IPS-15b (cell line): Measurements from ENCODE around the gene CLDN22.
"Not testable (repeated sequence)": the region's sequence is repeated elsewhere in the genome, so short reads cannot be mapped to it uniquely, and the experiment has no call there.

Source experiments
- H3K27me3 ChIP-seq: one replicate; pipeline ENCODE4 v1.6.1; 2013; ENCODE audit warnings: low read length; ENCODE audit not compliant: control insufficient read depth, insufficient read depth
- H3K36me3 ChIP-seq: one replicate; pipeline ENCODE4 v1.6.1; 2013; ENCODE audit warnings: low read length; ENCODE audit not compliant: control insufficient read depth, insufficient read depth
- H3K4me1 ChIP-seq: one replicate; pipeline ENCODE4 v1.6.1; 2013; ENCODE audit warnings: mild to moderate bottlenecking, low read length; ENCODE audit not compliant: control insufficient read depth, insufficient read depth
- H3K4me3 ChIP-seq: one replicate; pipeline ENCODE4 v1.5.1; 2013; ENCODE audit warnings: low read depth, low read length
- H3K9ac ChIP-seq: one replicate; pipeline ENCODE4 v1.6.1; 2013; ENCODE audit warnings: low read depth, mild to moderate bottlenecking, low read length
- H3K9me3 ChIP-seq: one replicate; pipeline ENCODE4 v1.6.1; 2013; ENCODE audit warnings: mild to moderate bottlenecking, low read length; ENCODE audit not compliant: control insufficient read depth, insufficient read depth

CLDN22 gene

DNA sequence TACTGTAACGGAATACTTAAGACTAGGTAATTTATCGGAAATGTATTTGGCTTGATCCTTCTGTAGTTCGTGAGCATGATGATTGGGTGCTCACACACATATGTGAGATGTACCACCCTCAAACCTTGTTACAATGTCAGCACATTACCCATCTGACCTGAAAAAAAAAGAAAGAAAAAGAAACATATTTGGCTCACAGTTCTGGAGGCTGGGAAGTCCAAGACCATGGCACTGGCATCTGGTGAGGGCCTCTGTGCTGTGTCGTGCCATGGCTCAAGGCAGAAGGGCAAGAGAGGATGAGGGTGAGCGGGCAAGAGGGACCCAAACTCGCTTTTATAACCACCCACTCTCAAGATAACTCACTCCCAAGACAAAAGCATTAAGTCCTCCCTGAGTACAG, 9.2 kb upstream of the CLDN22 start:
- H3K9me3 ChIP-seq: no peaks in the 10 kb centered on the region
- no peaks in the 10 kb centered on the region for H3K27me3 ChIP-seq
- no peak overlapping the region for H3K9ac ChIP-seq
- no peaks in the 10 kb centered on the region for H3K4me1 ChIP-seq
- H3K36me3 ChIP-seq: no peaks in the 10 kb centered on the region
- no peak overlapping the region for H3K4me3 ChIP-seq

DNA sequence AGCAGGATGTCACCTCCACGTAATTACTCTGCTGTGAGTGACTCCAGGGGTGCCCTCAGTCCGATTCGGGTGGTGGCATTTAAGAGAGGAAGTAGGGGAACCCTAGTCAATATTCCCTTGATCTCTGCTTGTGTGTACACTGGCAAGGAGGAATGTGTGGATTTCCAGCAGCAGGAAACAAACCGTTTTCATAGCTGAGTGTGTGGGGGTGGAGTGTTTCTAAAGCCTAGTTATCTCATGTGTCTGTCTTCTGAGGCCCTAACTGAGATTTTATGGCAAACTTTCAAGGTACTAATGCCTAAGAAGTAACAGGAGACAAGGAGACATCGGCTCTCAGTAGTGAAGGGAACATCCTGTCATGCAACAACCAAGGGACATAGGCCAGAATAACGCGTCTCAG, 8.8 kb upstream of the CLDN22 start:
- no peaks in the 10 kb centered on the region for H3K9me3 ChIP-seq
- no peak overlapping the region for H3K9ac ChIP-seq
- H3K4me1 ChIP-seq: no peaks in the 10 kb centered on the region
- H3K4me3 ChIP-seq: no peak overlapping the region
- H3K27me3 ChIP-seq: no peaks in the 10 kb centered on the region
- H3K36me3 ChIP-seq: no peaks in the 10 kb centered on the region

DNA sequence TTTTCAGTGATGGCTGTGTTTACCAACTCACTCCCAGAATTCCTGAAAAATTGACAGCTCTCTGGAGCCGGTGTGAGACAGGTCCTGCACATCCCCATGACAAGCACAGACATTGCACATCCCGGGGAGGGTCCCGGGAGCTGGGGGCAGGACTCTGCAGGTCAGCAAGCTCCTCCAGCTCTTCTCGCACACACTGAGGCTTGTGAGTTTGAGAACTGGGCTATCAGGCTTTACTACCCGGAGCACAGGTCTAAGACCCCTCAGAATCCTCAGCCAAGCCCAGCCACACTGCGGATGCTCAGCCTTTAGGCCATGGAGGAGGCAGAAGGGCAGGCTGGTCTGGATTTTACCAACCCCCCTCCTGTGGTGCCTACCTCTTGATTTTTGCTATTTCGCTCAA, 7.8 kb upstream of the CLDN22 start:
- H3K36me3 ChIP-seq: no peaks in the 10 kb centered on the region
- no peaks in the 10 kb centered on the region for H3K9me3 ChIP-seq
- no peak overlapping the region for H3K9ac ChIP-seq
- H3K4me1 ChIP-seq: no peaks in the 10 kb centered on the region
- no peaks in the 10 kb centered on the region for H3K27me3 ChIP-seq
- no peak overlapping the region for H3K4me3 ChIP-seq

DNA sequence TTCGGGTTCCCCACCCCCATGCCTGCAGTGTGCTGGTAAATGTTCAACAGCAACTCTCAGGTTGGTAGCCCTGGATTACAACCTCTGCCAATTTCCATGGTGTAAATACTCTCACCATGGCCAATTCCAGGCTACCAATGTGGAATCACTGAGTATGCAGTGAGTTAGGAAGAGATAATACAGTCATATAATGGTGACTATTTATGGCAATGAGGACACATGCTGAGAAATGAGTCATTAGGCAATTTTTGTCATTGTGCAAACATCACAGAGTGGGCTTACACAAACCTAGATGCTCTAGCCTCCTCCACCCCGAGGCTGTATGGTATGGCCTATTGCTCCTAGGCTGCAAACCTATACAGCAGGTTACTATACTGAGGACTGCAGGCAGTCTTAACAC, 6.8 kb upstream of the CLDN22 start:
- no peaks in the 10 kb centered on the region for H3K4me1 ChIP-seq
- H3K36me3 ChIP-seq: no peaks in the 10 kb centered on the region
- no peak overlapping the region for H3K4me3 ChIP-seq
- H3K27me3 ChIP-seq: no peaks in the 10 kb centered on the region
- no peak overlapping the region for H3K9ac ChIP-seq
- no peaks in the 10 kb centered on the region for H3K9me3 ChIP-seq

DNA sequence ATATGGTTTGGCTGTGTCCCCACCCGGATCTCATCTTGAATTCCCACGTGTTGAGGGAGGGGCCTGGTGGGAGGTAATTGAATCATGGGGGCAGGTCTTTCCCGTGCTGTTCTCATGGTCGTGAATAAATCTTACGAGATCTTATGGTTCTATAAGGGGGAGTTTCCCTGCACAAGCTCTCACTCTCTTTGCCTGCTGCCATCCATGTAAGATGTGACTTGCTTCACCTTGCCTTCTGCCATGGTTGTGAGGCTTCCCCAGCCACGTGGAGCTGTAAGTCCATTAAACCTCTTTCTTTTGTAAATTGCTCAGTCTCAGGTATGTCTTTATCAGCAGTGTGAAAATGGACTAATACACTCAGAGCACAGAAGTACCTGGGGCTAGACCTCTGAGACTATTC, 6.3 kb upstream of the CLDN22 start:
- not testable (repeated sequence) for H3K9ac ChIP-seq, H3K36me3 ChIP-seq, H3K9me3 ChIP-seq, H3K27me3 ChIP-seq, H3K4me1 ChIP-seq, H3K4me3 ChIP-seq

DNA sequence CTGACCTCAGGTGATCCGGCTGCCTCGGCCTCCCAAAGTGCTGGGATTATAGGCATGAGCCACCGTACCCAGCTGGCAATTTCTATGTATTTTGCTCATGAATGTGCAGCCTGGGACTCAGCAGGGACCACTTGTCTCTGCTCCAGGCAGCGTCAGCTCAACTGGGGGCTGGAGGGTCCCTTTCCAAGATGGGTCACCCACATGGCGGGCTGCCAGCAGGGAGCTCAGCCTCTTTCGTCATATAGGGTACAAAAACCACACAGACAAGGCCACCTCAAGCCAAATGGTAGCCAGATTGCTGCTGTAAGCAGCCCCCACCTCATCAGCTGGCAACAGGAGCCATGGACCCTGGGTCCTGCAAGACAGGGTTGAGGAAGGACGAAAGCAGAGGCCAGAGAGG, 4.5 kb upstream of the CLDN22 start:
- Histone ChIP-seq H3K36me3 (no peaks in the 10 kb centered on the region), H3K4me1 (no peaks in the 10 kb centered on the region), H3K4me3 (no peak overlapping the region), H3K9ac (no peak overlapping the region), H3K9me3 (no peaks in the 10 kb centered on the region), H3K27me3 (no peaks in the 10 kb centered on the region)

DNA sequence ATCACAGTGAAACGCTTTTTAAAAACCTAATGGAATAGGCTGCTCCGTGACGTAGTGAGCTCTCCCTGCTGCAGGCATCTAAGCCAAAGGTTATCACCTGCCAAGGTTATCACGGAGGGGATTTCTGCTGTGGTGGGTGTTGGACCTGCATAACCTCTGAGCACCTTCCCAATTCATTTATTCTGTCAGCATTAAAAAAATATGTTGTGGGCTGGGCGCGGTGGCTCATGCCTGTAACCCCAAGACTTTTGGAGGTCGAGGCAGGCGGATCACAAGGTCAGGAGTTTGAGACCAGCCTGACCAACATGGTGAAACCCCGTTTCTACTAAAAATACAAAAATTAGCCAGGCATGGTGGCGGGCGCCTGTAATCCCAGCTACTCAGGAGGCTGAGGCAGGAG, 4.0 kb upstream of the CLDN22 start:
- not testable (repeated sequence) for H3K27me3 ChIP-seq, H3K9me3 ChIP-seq

DNA sequence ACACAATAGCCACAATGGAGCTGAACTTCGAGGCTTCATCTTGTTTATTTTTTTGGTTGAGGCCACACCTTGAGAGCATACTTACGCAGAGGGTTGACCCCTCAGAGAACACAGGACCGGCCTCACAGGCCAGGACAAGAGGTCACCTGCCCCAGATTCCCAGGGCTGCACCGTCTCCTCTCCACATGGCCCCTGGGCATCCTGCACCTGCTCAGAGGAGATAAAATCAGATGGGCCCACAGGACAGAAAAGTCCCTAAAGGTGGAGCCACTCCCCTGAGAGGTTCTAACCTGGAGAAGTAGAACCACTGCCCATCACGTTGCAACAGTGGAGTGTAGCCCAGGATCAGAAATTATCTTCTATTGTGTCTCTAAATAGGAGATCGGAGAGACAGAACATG, 3.2 kb upstream of the CLDN22 start:
- Histone ChIP-seq H3K4me1 (no peaks in the 10 kb centered on the region), H3K36me3 (no peaks in the 10 kb centered on the region), H3K4me3 (no peak overlapping the region), H3K9ac (no peak overlapping the region), H3K27me3 (no peaks in the 10 kb centered on the region), H3K9me3 (no peaks in the 10 kb centered on the region)

More for the DNA sequence above, 4.0 kb upstream of the CLDN22 start:
- not testable (repeated sequence) for H3K4me3 ChIP-seq, H3K4me1 ChIP-seq, H3K9ac ChIP-seq, H3K36me3 ChIP-seq

DNA sequence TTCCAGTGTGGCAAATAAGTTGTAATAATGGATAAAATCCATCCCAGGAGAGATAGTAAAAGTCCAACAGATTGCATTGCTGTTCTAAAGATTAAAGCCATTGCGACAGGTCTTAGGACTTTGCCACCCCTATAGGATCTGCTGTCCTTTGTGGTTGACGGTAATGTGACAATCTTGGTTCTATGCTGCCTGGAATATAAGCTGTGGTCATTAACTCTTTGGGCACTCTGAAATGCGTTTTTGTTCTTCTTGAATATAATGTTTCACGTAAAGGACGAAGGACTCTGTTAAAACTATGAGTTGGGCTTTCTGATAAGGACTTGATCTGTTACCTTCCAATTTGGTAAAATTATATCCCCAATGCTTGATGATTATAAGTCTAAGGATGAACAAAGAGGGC, 2.2 kb upstream of the CLDN22 start, which contains the start of gene CLDN24:
Gene CLDN24, minus strand, starts transcription at position 101 of the 400 bp plus-strand sequence. Its CDS starts 0 bp downstream, at position 101.
- Histone ChIP-seq H3K9me3 (no peaks in the 10 kb centered on the region), H3K36me3 (no peaks in the 10 kb centered on the region), H3K27me3 (no peaks in the 10 kb centered on the region), H3K4me3 (no peak within 1 kb of the TSS), H3K4me1 (no peaks in the 10 kb centered on the region), H3K9ac (no peak within 1 kb of the TSS)

DNA sequence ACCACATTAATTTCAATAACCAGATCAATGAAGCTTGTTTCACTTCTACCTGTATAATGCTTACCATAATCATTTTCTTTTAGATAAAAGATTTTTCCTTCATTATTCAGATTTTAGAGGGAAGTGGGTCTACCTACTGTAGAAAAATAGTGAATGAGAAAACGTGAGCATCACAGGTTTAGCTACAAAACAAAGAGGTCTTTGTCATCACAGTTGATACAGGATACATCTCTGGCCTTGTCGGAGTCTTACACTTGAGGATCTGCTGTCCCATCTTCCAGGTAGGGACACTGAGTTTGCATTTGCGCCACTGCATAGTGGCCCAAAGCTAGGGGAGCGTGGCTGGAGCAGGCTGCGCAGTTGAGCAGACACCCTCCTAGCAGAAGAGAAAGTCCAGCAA, 1.4 kb upstream of the CLDN22 start:
- no peaks in the 10 kb centered on the region for H3K4me1 ChIP-seq
- no peak overlapping the region for H3K9ac ChIP-seq
- H3K4me3 ChIP-seq: no peak overlapping the region
- no peaks in the 10 kb centered on the region for H3K9me3 ChIP-seq
- no peaks in the 10 kb centered on the region for H3K36me3 ChIP-seq
- no peaks in the 10 kb centered on the region for H3K27me3 ChIP-seq

DNA sequence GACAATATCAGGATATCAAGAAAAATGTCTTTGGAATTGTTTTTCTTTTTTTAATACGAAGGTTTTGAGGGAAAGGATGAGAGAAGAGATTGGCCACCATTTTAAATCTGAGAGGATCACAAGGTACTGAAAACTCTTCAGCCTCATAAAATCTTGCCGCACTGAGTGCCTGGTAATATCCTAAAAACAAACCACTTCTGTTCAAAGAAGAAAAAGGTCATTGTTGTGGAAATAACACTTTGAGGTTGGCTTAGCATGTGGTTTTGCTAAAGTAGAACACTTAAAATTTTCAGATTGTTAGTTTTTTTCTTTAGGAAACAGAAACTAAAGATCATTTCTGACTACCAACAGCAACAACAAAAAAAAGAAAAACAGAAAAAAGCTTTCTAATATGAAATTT, 1.0 kb upstream of the CLDN22 start:
- Histone ChIP-seq H3K36me3 (no peaks in the 10 kb centered on the region), H3K4me1 (no peaks in the 10 kb centered on the region), H3K27me3 (no peaks in the 10 kb centered on the region), H3K9me3 (no peaks in the 10 kb centered on the region), H3K4me3 (no peak overlapping the region), H3K9ac (no peak overlapping the region)

DNA sequence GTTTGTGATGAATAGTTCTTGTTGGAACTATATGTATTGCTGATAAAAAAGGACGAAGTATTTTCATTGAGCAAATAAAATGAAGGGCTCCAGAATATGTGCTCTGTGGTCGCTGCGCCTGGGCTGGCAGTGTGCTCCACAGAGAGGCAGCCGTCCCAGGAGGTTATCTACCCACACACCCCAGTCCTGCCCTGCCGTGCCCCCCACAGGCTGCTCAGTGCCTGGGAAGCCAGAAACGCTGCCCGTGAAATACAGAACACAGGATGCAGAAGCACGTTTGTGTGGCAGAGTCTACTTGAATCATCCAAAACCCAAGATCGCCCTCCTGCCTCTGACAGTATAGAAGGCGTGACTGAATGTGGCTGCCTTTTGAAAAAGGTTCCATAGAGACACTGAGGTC, 1.4 kb downstream of the CLDN22 start:
- no peaks in the 10 kb centered on the region for H3K27me3 ChIP-seq
- H3K9ac ChIP-seq: no peak overlapping the region
- no peak overlapping the region for H3K4me3 ChIP-seq
- H3K4me1 ChIP-seq: no peaks in the 10 kb centered on the region
- H3K9me3 ChIP-seq: no peaks in the 10 kb centered on the region
- peaks cover 5% of the 10 kb centered on the region for H3K36me3 ChIP-seq

DNA sequence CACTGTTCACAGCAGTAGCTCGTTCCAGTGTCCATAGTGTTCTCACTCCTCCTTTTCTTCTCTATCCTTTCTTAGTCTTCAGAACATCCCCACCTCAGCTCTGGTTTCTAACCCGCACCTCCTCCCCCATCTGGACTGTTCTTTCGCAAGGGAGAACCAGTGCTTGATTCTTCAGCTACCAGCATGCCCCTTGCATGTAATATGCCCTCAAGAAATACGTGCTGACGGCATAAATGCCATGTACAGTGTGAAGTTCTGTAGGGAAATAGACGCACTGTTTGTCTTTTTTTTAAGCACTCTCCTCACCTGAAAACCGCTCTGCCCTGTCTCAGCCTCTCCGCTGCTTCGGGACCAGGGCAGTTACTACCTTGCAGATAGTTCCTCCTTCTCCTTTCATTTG, 5.3 kb downstream of the CLDN22 start:
- H3K4me1 ChIP-seq: no peaks in the 10 kb centered on the region
- H3K4me3 ChIP-seq: no peak overlapping the region
- no peaks in the 10 kb centered on the region for H3K9me3 ChIP-seq
- no peaks in the 10 kb centered on the region for H3K27me3 ChIP-seq
- peaks cover 18% of the 10 kb centered on the region for H3K36me3 ChIP-seq
- H3K9ac ChIP-seq: no peak overlapping the region
